PC-9 (cell line): ENCODE results near the gene PWWP2B.

Experiments used
- EZH2 ChIP-seq: fragments of 200-600 bp; sonication (generic); IDR thresholded peaks from 2 replicates; pipeline ENCODE4 v1.8.0; 2017; ENCODE audit warnings: antibody characterized with exemption, low read depth
- TF ChIP-seq, protein P1 (sequence below): fragments of 200-600 bp; sonication (generic); conservative IDR thresholded peaks from 2 replicates; pipeline ENCODE4 v1.6.1; 2017; ENCODE audit warnings: mixed run types, antibody characterized with exemption, mild to moderate bottlenecking, moderate library complexity

DNA sequence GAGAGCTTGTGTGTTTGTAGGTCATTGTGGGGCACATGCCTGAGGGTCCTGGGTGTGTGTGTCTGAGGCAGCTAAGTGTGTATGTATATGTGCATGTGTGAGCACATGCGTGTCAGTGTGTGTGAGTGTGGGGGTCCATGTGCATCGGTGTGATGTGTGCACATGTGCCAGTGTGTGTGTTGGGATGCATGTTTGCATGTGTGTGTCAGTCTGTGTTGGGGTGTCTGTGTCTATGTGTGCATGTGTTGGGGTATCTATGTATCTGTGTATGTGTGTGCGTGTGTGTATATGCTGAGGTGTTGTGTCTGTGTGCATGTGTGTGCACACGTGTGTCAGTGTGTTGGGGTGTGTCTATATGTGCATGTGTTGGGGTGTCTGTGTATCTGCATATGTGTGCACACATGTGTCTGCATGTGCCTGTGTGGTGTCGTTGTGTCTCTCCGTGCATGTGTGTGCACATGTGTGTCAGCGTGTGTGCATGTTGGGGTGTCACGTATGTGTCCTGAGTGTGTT, 33.3 kb downstream of the PWWP2B start:
- TF ChIP-seq, protein P1, sequence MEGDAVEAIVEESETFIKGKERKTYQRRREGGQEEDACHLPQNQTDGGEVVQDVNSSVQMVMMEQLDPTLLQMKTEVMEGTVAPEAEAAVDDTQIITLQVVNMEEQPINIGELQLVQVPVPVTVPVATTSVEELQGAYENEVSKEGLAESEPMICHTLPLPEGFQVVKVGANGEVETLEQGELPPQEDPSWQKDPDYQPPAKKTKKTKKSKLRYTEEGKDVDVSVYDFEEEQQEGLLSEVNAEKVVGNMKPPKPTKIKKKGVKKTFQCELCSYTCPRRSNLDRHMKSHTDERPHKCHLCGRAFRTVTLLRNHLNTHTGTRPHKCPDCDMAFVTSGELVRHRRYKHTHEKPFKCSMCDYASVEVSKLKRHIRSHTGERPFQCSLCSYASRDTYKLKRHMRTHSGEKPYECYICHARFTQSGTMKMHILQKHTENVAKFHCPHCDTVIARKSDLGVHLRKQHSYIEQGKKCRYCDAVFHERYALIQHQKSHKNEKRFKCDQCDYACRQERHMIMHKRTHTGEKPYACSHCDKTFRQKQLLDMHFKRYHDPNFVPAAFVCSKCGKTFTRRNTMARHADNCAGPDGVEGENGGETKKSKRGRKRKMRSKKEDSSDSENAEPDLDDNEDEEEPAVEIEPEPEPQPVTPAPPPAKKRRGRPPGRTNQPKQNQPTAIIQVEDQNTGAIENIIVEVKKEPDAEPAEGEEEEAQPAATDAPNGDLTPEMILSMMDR: no peak
- no peak for TF ChIP-seq EZH2
